ENCODE results near the gene RALGPS1.

RALGPS1 gene

DNA sequence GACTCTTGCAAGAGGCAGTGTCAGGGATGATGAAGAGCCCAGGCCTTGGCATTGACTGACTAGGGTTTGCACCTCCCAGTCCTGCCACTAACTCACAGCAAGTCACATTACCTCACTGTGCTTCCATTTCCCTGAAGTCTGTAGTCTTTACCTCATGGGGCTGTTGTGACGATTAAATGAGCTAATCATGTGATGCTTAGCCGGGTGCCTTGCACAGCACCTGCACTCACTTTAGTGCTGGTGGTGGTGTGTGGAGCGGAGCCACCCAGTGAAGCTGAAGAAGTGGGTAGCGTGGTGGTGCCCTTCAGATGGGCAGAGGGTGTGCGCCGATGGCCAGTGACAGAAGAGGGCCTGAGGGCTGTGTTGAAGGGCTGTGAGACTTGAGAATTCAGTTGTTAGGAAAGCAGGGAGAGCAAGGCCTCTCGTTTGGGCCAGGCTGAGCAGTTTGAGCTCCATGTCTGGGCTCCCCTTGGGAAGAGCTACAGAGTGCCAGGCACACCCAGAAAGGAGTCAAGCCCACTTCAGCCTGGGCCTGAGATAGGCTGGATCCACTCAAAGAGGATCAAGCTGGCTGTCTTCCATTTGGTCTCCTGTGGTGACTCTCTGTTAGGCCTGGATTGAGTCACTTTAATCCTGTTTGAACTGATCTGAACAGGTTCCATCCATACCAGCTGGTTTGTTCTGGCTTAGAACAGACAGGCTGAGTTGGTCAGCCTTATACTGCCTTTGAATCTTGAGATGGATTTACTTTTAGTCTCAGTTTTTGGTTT is 42.5 kb downstream of the RALGPS1 start:
- peak; percentile 57 for DNase-seq (ENCODE audit: low spot score)

DNA sequence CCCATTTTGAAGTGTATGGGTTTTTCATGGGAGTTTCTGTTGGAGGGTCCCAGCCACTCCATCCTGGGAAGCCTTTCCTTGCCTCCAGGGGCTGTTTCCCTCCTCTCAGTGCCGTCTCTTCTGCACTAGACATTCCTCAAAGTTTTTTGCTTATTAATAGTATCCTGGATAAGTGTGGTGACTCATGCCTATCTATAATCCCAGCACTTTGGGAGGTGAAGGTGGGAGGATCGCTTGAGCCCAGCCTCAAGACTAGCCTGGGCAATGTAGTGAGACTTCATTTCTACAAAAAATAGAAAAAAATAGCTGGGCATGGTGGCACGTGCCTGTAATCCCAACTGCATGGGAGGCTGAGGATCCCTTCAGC is 43.1 kb downstream of the RALGPS1 start:
- peak; percentile 28 for DNase-seq (ENCODE audit: low spot score)

GRCh38 chr9:126959336-126959735 is 44.8 kb downstream of the RALGPS1 start:
- no peak for DNase-seq (ENCODE audit: low spot score)

DNA sequence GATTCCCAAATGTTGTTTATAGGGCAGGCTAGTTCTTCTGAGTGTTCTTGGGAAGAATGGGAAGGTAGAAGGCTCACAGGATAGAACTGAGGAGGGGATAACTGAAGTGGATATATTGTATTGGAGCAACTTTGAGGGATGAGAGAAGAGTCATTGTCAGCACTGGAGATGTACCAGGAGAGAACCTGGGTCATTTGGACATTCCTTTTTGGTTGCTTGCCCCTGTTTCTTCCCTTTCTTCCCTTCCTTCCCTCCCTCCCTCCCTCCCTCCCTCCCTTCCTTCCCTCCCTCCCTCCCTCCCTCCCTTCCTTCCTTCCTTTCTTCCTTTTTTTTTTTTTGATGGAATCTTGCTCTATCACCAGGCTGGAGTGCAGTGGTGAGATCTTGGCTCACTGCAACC is 45.3 kb downstream of the RALGPS1 start:
- DNase-seq (ENCODE audit: low spot score) = no peak

DNA sequence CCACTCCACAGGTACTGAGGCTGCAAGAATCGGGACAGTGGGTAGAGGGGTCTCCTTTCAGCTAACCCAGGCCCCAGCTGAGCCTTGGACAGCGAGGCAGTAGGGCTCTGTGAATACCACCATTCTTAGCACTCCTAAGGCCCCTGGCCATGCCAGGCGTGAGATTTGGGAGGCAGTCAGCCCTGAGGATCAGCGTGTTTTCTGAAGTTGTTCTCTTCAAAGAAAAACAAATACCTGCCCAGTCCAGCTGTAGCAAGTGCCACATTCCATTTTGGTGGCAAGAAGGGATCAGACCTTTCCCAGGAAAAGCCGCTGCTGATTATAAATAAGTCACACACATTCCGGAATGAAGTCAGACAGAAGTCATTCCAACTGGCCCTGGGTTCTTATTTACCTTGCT is 47.8 kb downstream of the RALGPS1 start:
- no peak for DNase-seq (ENCODE audit: low spot score)

DNA sequence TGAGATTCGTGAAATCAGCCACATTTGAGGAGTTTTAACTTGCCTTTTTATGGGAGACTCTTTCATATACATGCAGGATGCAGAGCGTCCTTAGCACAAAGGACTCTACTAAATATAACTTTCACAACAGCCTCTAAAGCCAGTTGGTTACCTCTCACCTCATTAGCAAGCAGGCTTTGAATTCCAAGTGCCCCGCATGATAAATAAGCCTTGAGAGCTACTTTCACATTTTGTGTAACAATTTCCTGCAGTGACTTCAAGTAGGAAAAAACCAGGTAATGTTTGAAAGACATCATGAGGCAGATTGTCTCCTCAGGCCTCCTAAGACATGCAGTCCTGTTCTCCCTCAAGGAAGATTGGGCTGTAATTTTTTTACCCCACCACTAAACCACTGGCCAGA is 50.5 kb downstream of the RALGPS1 start:
- DNase-seq (ENCODE audit: low spot score) = no peak

- peak; percentile 61 for DNase-seq (ENCODE audit: low spot score)
Observed at GRCh38 chr9:126965541-126966428, 51.2 kb downstream of the RALGPS1 start.

- DNase-seq (ENCODE audit: low spot score) = no peak
Observed at GRCh38 chr9:126971261-126971660, 56.7 kb downstream of the RALGPS1 start.

DNA sequence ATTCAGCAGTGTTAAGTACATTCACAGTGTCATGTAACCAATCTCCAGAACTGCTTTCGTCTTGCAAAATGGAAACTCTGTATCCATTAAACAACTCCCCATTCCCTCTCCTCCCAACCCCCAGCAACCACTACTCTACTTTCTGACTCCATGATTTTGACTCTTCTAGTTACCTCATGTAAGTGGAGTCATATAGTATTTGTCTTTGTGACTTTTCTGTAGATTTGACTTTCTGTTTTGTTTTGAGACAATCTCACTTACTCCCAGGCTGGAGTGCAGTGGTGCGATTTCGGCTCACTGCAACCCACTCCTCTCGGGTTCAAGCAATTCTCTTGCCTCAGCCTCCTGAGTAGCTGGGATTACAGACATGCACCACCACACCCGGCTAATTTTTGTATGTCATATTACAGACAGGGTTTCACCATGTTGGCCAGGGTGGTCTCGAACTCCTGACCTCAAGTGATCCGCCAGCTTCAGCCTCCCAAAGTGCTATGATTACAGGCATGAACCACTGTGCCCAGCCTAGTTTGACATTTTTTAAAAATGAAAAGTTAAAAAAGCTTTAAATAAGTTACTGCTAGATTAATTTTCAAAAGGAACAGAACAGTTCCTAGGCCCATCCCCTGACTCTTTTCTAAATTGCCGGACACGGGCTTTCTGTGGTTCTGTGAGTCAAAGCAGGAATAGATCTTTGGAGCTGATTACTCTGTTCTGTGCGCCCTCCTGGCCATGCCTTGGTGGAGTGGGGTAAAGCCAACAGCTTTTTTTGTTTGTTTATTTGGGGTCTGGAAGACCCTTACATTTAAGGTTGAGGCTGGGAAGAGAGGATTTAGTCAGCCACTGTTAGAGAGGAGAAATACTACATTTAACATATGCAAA is 59.3 kb downstream of the RALGPS1 start:
- no peak for DNase-seq (ENCODE audit: low spot score)

- no peak for DNase-seq (ENCODE audit: low spot score)
Observed at GRCh38 chr9:126974594-126974993, 60.0 kb downstream of the RALGPS1 start.

- no peak for DNase-seq (ENCODE audit: low spot score)
Observed at GRCh38 chr9:126975327-126976220, 61.0 kb downstream of the RALGPS1 start.

- DNase-seq (ENCODE audit: low spot score) = no peak
Observed at GRCh38 chr9:126979461-126979860, 64.9 kb downstream of the RALGPS1 start.

DNA sequence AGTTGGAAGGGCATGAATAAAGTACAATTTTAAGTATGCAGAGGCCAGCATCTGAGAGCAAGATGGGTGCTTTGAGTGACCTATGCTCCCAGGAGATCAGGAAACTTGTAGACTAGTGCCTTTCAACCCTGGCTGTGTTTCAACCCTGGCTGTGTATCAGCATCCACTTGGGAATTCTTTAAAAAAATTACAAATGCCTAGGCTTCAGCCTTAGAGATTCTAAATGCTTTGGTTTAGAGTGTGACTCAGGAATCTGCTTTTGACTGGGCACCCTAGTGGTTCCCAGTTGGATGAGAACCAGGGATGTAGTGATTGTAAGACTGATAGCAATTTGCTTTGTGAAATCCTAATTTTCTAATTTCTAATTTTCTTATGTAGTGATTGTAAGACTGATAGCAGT is 65.6 kb downstream of the RALGPS1 start:
- DNase-seq (ENCODE audit: low spot score) = no peak

- no peak for DNase-seq (ENCODE audit: low spot score)
Observed at GRCh38 chr9:126981218-126981617, 66.6 kb downstream of the RALGPS1 start.

DNA sequence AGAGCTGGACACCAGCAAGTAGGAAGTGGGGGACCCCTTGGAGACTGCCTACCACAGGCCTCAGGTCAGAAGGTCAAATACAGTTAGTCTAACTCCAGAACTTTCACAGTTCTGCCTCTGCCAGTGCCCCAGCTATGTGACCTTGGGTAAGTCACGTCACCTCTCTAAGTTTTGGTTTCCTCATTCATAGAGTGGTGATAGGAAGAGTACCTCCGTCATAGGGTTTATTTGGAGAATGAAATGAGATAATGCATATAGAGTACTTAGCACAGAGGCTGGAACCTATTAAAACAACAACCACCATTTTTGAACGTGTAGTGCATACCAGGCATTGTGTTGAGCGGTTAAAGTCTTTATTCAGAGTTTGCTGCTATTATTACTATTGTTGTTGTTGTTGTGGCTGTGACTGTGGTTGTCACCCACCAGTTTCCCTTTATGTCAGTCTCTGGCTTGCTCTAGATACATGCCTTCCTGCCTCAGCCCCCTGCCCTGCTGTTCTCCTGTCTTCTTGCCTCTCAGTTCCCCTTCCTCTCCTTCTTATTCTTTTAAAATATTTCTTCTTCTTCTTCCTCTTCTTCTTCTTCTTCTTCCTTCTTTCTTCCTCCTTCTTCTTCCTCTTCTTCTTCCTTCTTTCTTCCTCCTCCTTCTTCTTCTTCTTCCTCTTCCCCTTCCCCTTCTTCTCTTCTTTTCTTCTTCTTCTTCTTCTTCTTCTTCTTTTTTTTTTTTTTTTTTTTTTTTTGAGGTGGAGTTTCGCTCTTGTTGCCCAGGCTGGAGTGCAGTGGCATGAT is 67.8 kb downstream of the RALGPS1 start:
- no peak for DNase-seq (ENCODE audit: low spot score)

DNA sequence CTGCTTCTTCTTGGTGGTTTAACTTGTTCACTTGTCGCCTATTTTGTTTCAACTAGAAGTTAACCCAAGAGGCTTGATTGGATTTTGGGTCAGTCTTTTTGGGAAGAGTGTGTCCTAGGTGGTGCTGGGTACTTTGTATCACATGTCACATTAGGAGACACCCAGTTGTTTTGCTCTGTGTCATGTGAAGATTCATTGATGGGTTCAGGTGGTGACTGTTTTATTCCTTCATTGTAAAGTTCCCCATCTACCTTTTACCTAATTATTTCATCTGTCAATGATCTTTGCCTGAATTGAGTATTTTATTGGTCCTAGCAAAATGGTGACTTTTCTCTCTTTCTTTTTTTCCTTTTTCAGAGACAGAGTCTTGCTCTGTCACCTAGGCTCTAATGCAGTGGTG is 69.2 kb downstream of the RALGPS1 start:
- DNase-seq (ENCODE audit: low spot score) = no peak

DNA sequence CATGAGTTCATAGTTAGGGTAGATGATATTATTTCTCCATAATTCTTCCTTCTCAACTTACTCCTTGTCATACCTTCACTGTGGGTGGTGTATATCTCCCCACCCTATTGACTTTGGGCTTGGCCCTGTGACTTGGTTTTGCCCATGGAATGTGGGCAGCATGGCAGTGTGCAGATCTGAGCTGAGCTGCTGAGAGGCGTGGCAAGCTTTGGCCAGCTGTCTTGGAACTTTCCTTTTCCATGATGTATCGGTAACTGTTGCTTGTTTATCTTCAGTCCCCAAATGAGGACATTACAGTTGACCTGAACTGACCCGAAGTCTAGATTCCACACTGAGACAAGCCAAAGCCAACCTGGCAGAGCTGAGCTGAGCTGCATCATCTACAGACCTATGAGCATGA is 70.4 kb downstream of the RALGPS1 start:
- no peak for DNase-seq (ENCODE audit: low spot score)

- DNase-seq (ENCODE audit: low spot score) = no peak
Observed at GRCh38 chr9:126985870-126986498, 71.4 kb downstream of the RALGPS1 start.

GRCh38 chr9:126986506-126986951 is 71.9 kb downstream of the RALGPS1 start:
- DNase-seq (ENCODE audit: low spot score) = no peak

DNA sequence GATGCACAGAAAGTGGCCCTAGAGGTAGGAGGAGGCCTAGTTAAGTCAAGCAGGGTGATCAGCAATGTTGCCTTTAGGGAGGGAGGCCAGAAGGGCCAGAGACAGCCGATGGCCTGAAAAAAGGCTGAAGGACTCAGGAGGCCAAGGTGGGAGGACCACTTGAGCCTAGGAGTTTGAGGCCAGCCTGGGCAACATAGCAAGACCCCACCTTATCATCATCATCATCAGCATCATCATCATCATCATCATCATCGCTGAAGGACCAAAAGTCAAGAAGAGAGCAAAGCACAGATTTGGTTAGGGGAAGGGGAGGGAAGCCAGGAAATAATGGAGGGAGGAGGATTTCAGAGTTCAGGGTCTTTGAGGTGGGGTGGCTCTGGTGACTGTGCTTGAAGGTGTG is 74.3 kb downstream of the RALGPS1 start:
- no peak for DNase-seq (ENCODE audit: low spot score)
